Type B pancreatic cell (in vitro differentiated cells): ENCODE results near the gene SSR4. TPM values are rescaled to one million over a fixed set of nuclear protein-coding genes. Genes with fewer than 3 reads are reported as not detected.

Source experiments
- DNase-seq: peaks from one replicate; pipeline ENCODE4 v3.0.0; 2021; ENCODE audit warnings: mixed read lengths; ENCODE audit not compliant: unreplicated experiment; ENCODE audit errors: extremely low spot score
- H3K27ac Mint-ChIP-seq: 2 replicates; pipeline ENCODE4 v1.8.0; 2021; ENCODE audit warnings: mild to moderate bottlenecking, mixed read lengths
- H3K27me3 Mint-ChIP-seq: 2 replicates; pipeline ENCODE4 v1.8.0; 2021; ENCODE audit warnings: mixed read lengths
- H3K36me3 Mint-ChIP-seq: 2 replicates; pipeline ENCODE4 v1.8.0; 2021; ENCODE audit warnings: mixed read lengths
- H3K4me1 Mint-ChIP-seq: one replicate; pipeline ENCODE4 v1.8.0; 2021; ENCODE audit warnings: mixed read lengths; ENCODE audit not compliant: unreplicated experiment
- H3K4me3 Mint-ChIP-seq: 2 replicates; pipeline ENCODE4 v1.8.0; 2021; ENCODE audit warnings: mild to moderate bottlenecking, mixed read lengths
- H3K9me3 Mint-ChIP-seq: 2 replicates; pipeline ENCODE4 v1.8.0; 2021; ENCODE audit warnings: mixed read lengths
- CTCF ChIP-seq: fragments of 200-600 bp; sonication (generic); conservative IDR thresholded peaks from 2 replicates; pipeline ENCODE4 v1.5.0; 2021; ENCODE audit warnings: antibody characterized with exemption, mild to moderate bottlenecking
- total RNA-seq: library from RNA; stranded (reverse); gene quantifications from 2 replicates; pipeline ENCODE4 v1.2.1, GENCODE V29; 2021; ENCODE audit warnings: low replicate concordance

SSR4 gene
- total RNA-seq, 1 donor from 2014 or later: 271 TPM

- TF ChIP-seq CTCF: no peak
- no peak overlapping the region for H3K4me3 Mint-ChIP-seq
- no peaks in the 10 kb centered on the region for H3K9me3 Mint-ChIP-seq
Measured at GRCh38 chrX:153800177-153800722, 5.8 kb downstream of the SSR4 start.

DNA sequence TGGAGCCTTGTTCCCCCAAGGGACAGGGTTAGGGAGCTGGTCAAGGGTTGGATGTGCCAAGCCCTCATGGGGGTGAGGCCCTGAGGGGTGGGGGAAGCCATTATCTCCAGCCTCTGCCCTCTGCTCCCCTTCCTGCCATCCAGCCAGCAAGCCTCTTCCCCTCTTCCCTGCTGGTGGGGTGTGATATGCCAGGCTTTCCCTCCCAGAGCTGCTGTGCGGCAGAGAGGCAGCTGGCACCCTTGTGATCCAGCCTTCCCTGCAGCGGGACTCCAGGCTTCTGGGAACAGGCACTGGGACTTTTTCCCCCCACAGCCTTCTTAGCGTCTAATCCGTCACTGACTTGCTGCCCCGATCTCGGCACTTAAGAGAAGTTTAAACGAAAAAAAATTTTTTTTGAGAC lies 6.3 kb downstream of the SSR4 start:
- Mint-ChIP-seq H3K4me1 (peaks cover 4% of the 10 kb centered on the region), H3K27ac (no peak overlapping the region), H3K36me3 (no peaks in the 10 kb centered on the region), H3K27me3 (no peaks in the 10 kb centered on the region), H3K4me3 (no peak overlapping the region), H3K9me3 (no peaks in the 10 kb centered on the region)
- DNase-seq: no peak
- TF ChIP-seq CTCF: no peak

More at GRCh38 chrX:153800177-153800722, 5.8 kb downstream of the SSR4 start:
- peaks cover 4% of the 10 kb centered on the region for H3K4me1 Mint-ChIP-seq
- no peaks in the 10 kb centered on the region for H3K27me3 Mint-ChIP-seq
- no peak overlapping the region for H3K27ac Mint-ChIP-seq
- no peaks in the 10 kb centered on the region for H3K36me3 Mint-ChIP-seq
- no peak for DNase-seq

- Mint-ChIP-seq H3K4me1 (no peaks in the 10 kb centered on the region), H3K27ac (no peak overlapping the region), H3K9me3 (no peaks in the 10 kb centered on the region), H3K36me3 (no peaks in the 10 kb centered on the region), H3K4me3 (no peak overlapping the region), H3K27me3 (no peaks in the 10 kb centered on the region)
- no peak for TF ChIP-seq CTCF
- no peak for DNase-seq
Measured at GRCh38 chrX:153801669-153802068, 7.2 kb downstream of the SSR4 start.

DNA sequence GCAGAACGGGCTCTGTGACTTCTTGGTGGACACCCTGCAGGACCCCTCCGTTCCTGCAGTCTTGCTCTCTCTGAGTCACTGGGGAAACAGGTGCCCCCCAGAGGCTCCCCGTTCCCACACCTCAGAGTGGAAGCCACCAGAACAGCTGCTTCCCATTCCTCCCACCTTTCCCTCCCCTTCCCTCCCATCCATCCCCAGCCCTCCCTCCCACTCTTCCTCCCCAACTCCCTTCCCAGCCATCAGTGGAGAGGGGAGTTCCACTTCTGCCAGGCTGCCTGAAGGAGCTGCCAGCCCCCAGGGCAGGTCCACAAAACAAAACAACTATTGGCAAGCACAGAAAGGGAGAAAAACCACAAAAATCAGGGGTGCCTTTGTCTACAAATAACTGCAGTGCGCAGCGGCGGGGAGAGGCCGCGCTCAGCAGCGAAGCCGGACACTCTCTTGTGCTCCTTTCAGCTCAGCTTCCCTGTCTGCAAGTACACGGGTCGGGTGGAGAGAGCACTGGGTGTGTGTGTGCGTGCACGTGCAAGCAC lies 8.1 kb downstream of the SSR4 start:
- no peak for DNase-seq
- no peaks in the 10 kb centered on the region for H3K4me1 Mint-ChIP-seq
- H3K27ac Mint-ChIP-seq: no peak overlapping the region
- TF ChIP-seq CTCF: no peak
- no peaks in the 10 kb centered on the region for H3K9me3 Mint-ChIP-seq
- H3K27me3 Mint-ChIP-seq: no peaks in the 10 kb centered on the region
- H3K36me3 Mint-ChIP-seq: no peaks in the 10 kb centered on the region
- H3K4me3 Mint-ChIP-seq: no peak overlapping the region

GRCh38 chrX:153803211-153804099 lies 9.0 kb downstream of the SSR4 start:
- Mint-ChIP-seq H3K27me3 (no peaks in the 10 kb centered on the region), H3K36me3 (no peaks in the 10 kb centered on the region), H3K4me1 (no peaks in the 10 kb centered on the region), H3K4me3 (no peak overlapping the region), H3K27ac (no peak overlapping the region), H3K9me3 (no peaks in the 10 kb centered on the region)
- no peak for DNase-seq
- no peak for TF ChIP-seq CTCF
